Neural cell (in vitro differentiated cells): ENCODE measurements around the gene IREB2.

Experiments used
- EP300 ChIP-seq: fragments of 450-650 bp; conservative IDR thresholded peaks from 2 replicates; pipeline ENCODE4 v1.6.1; 2014; ENCODE audit warnings: antibody characterized with exemption, mild to moderate bottlenecking, moderate library complexity; ENCODE audit not compliant: poor library complexity, severe bottlenecking
- EZH2 ChIP-seq: fragments of 200-600, 300-800 bp; shearing (Covaris generic), sonication (generic); IDR thresholded peaks from 2 replicates; pipeline ENCODE4 v1.6.1; 2014; ENCODE audit warnings: antibody characterized with exemption, low read length, borderline replicate concordance, mild to moderate bottlenecking; ENCODE audit not compliant: insufficient read depth, poor library complexity, severe bottlenecking
- TAF1 ChIP-seq: IDR thresholded peaks from 2 replicates; pipeline ENCODE4 v1.6.1; 2012; ENCODE audit warnings: low read depth
- TF ChIP-seq, protein P1 (sequence below): fragments of 450-650 bp; IDR thresholded peaks from 2 replicates; pipeline ENCODE4 v1.5.1; 2014; ENCODE audit warnings: antibody characterized with exemption, mild to moderate bottlenecking, moderate library complexity; ENCODE audit not compliant: poor library complexity, severe bottlenecking

DNA sequence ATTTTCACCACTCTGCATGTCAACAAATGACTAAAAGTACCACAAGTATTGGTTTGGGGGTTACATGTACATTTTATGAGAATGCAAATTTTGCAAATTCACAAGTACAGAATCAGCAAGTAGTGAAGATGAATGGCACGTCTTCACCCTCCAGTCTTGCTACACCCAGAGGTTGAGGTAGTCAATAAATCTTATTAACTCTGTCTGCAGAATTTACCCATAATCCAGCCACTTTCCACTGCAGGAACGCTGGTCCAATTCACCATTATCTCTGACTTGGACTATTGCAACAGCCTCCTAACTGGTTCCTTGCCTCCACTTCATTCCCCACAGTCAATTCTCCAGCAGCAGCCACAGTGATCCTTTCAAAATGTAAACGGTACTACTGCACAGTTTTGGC, 112.8 kb downstream of the IREB2 start:
- TF ChIP-seq EZH2 (no peak), EP300 (no peak), TAF1 (no peak)
- TF ChIP-seq, protein P1, sequence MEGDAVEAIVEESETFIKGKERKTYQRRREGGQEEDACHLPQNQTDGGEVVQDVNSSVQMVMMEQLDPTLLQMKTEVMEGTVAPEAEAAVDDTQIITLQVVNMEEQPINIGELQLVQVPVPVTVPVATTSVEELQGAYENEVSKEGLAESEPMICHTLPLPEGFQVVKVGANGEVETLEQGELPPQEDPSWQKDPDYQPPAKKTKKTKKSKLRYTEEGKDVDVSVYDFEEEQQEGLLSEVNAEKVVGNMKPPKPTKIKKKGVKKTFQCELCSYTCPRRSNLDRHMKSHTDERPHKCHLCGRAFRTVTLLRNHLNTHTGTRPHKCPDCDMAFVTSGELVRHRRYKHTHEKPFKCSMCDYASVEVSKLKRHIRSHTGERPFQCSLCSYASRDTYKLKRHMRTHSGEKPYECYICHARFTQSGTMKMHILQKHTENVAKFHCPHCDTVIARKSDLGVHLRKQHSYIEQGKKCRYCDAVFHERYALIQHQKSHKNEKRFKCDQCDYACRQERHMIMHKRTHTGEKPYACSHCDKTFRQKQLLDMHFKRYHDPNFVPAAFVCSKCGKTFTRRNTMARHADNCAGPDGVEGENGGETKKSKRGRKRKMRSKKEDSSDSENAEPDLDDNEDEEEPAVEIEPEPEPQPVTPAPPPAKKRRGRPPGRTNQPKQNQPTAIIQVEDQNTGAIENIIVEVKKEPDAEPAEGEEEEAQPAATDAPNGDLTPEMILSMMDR = no peak
